PC-3 (cell line): ENCODE measurements around the gene NBAS. TPM values are rescaled to one million over a fixed set of nuclear protein-coding genes. Genes with fewer than 3 reads are reported as not detected.

Experiments
- ATAC-seq: fragments of 200-7000 bp; cut with Tn5 transposase; 2 replicates; pipeline ENCODE4 v1.9.1; 2020; ENCODE audit warnings: mild to moderate bottlenecking, moderate library complexity
- BruUV-seq: library from RNA; stranded (reverse); fragments of 400-500 nt; replicated peaks from 2 replicates; lab custom pipeline; 2021; lab: Mats Ljungman, UMichigan
- CTCF ChIA-PET: fragments of 300-600 bp; sonication (Branson Sonifier 250); formaldehyde crosslinking; loops from one replicate; lab custom pipeline; 2022; ENCODE audit warnings: antibody characterized with exemption; lab: Charles Lee
- POLR2A ChIA-PET: fragments of 300-600 bp; sonication (Branson Sonifier 250); formaldehyde crosslinking; loops from one replicate; lab custom pipeline; 2022; ENCODE audit warnings: antibody characterized with exemption; ENCODE audit not compliant: unreplicated experiment; lab: Charles Lee
- DNase-seq: peaks from one replicate; pipeline ENCODE4 v3.0.0-alpha.2; 2015
- H2AFZ ChIP-seq: fragments of 300-600 bp; sonication (generic); 2 replicates; pipeline ENCODE4 v1.6.0; 2016; ENCODE audit warnings: antibody characterized with exemption, low read length
- H3F3A ChIP-seq: fragments of 300-600 bp; sonication (generic); one replicate; pipeline ENCODE4 v1.6.0; 2017; ENCODE audit warnings: antibody characterized with exemption, low read length, control low read depth, mild to moderate bottlenecking; ENCODE audit not compliant: unreplicated experiment
- H3K27ac ChIP-seq: fragments of 300-600 bp; sonication (generic); 2 replicates; pipeline ENCODE4 v1.5.1; 2016; ENCODE audit warnings: mild to moderate bottlenecking, low read length
- H3K27me3 ChIP-seq: fragments of 300-600 bp; sonication (generic); 2 replicates; pipeline ENCODE4 v1.6.1; 2016; ENCODE audit warnings: low read length, mixed read lengths
- H3K36me3 ChIP-seq: fragments of 300-600 bp; sonication (generic); 2 replicates; pipeline ENCODE4 v1.6.1; 2016; ENCODE audit warnings: low read depth, mixed run types, low read length, mixed read lengths
- H3K4me1 ChIP-seq: fragments of 300-600 bp; sonication (generic); 2 replicates; pipeline ENCODE4 v1.5.1; 2016; ENCODE audit warnings: low read length; ENCODE audit not compliant: insufficient read depth
- H3K4me2 ChIP-seq: fragments of 300-600 bp; sonication (generic); 2 replicates; pipeline ENCODE4 v1.6.0; 2016; ENCODE audit warnings: low read length
- H3K4me3 ChIP-seq: fragments of 300-600 bp; sonication (generic); 2 replicates; pipeline ENCODE4 v1.5.1; 2016; ENCODE audit warnings: mild to moderate bottlenecking, low read length, mixed read lengths
- H3K79me2 ChIP-seq: fragments of 300-600 bp; sonication (generic); 2 replicates; pipeline ENCODE4 v1.6.1; 2017; ENCODE audit warnings: low read length, mixed read lengths
- H3K9ac ChIP-seq: fragments of 300-600 bp; sonication (generic); 2 replicates; pipeline ENCODE4 v1.6.0; 2016; ENCODE audit warnings: mild to moderate bottlenecking, low read length
- H3K9me2 ChIP-seq: fragments of 300-600 bp; sonication (generic); replicated peaks from 2 replicates; pipeline ENCODE4 v1.6.1; 2016; ENCODE audit warnings: mixed run types, low read length, mixed read lengths
- H3K9me3 ChIP-seq: fragments of 300-600 bp; sonication (generic); 2 replicates; pipeline ENCODE4 v1.6.1; 2016; ENCODE audit warnings: low read length, mixed read lengths
- H4K20me1 ChIP-seq: fragments of 300-600 bp; sonication (generic); 2 replicates; pipeline ENCODE4 v1.6.1; 2016; ENCODE audit warnings: low read length, mixed read lengths
- EZH2 ChIP-seq: fragments of 300-600 bp; sonication (generic); IDR thresholded peaks from one replicate; pipeline ENCODE4 v1.6.1; 2017; ENCODE audit warnings: antibody characterized with exemption, mild to moderate bottlenecking, low read length; ENCODE audit not compliant: unreplicated experiment
- EZH2phosphoT487 ChIP-seq: fragments of 300-600 bp; sonication (generic); IDR thresholded peaks from 2 replicates; pipeline ENCODE4 v1.6.1; 2018; ENCODE audit warnings: mild to moderate bottlenecking, antibody characterized with exemption, low read length, borderline replicate concordance
- intact Hi-C: fragments of 100-400 bp; cut with micrococcal nuclease; formaldehyde crosslinking; loops from 2 replicates; pipeline ENCODE4 v1.9.0; 2023
- total RNA-seq: library from RNA; depleted of rRNA; stranded (reverse); fragments of >200 nt; gene quantifications from 2 replicates; pipeline ENCODE4 v1.2.3, GENCODE V29; 2014
- TF ChIP-seq, protein P1 (sequence below): fragments of 300-600 bp; sonication (generic); conservative IDR thresholded peaks from 2 replicates; pipeline ENCODE4 v1.5.1; 2017; ENCODE audit warnings: antibody characterized with exemption, low read depth, mild to moderate bottlenecking, low read length

The NBAS gene
- total RNA-seq, 1 experiment from 2014 or later: 37.2 TPM

DNA sequence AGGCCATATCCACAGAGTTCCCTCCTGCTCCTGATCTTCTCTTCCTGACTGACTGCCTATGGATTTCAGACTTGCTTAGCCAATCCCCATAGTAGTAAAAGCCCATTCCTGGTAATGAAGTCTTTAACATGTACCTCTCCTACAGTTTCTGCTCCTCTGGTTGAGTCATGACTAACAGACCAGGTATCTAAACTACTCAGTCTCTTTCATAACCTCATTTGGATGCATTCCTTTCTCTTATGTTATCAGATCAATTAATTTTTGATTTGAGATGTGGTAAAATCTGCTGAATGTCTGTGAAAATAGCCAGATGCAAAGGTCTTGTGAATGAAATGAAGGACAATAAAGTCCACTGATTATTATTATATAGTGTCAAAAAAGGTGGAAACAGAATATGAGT, 198.0 kb downstream of the NBAS start:
- no peaks in the 10 kb centered on the region for H3K9me2 ChIP-seq
- POLR2A ChIA-PET: no interaction called here
- no TSS peak for BruUV-seq
- peaks cover 35% of the 10 kb centered on the region for H3K4me1 ChIP-seq
- no peaks in the 10 kb centered on the region for H4K20me1 ChIP-seq
- no peaks in the 10 kb centered on the region for H3K27me3 ChIP-seq
- ATAC-seq (no peak), DNase-seq (peak; percentile 57)
- H3K79me2 ChIP-seq: no peaks in the 10 kb centered on the region
- intact Hi-C loops: no loop called here
- no peaks in the 10 kb centered on the region for H3K9me3 ChIP-seq
- H3K9ac ChIP-seq: no peak overlapping the region
- CTCF ChIA-PET: no interaction called here
- no peak overlapping the region for H3K27ac ChIP-seq
- TF ChIP-seq EZH2: no peak
- no peak for TF ChIP-seq EZH2phosphoT487
- TF ChIP-seq, protein P1, sequence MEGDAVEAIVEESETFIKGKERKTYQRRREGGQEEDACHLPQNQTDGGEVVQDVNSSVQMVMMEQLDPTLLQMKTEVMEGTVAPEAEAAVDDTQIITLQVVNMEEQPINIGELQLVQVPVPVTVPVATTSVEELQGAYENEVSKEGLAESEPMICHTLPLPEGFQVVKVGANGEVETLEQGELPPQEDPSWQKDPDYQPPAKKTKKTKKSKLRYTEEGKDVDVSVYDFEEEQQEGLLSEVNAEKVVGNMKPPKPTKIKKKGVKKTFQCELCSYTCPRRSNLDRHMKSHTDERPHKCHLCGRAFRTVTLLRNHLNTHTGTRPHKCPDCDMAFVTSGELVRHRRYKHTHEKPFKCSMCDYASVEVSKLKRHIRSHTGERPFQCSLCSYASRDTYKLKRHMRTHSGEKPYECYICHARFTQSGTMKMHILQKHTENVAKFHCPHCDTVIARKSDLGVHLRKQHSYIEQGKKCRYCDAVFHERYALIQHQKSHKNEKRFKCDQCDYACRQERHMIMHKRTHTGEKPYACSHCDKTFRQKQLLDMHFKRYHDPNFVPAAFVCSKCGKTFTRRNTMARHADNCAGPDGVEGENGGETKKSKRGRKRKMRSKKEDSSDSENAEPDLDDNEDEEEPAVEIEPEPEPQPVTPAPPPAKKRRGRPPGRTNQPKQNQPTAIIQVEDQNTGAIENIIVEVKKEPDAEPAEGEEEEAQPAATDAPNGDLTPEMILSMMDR: no peak
- peaks cover 10% of the 10 kb centered on the region for H3F3A ChIP-seq
- no peak overlapping the region for H3K4me3 ChIP-seq
- H2AFZ ChIP-seq: no peak overlapping the region
- H3K36me3 ChIP-seq: no peaks in the 10 kb centered on the region
- H3K4me2 ChIP-seq: peak overlapping the region; percentile 8; the same call in 1 of the 2 replicates

DNA sequence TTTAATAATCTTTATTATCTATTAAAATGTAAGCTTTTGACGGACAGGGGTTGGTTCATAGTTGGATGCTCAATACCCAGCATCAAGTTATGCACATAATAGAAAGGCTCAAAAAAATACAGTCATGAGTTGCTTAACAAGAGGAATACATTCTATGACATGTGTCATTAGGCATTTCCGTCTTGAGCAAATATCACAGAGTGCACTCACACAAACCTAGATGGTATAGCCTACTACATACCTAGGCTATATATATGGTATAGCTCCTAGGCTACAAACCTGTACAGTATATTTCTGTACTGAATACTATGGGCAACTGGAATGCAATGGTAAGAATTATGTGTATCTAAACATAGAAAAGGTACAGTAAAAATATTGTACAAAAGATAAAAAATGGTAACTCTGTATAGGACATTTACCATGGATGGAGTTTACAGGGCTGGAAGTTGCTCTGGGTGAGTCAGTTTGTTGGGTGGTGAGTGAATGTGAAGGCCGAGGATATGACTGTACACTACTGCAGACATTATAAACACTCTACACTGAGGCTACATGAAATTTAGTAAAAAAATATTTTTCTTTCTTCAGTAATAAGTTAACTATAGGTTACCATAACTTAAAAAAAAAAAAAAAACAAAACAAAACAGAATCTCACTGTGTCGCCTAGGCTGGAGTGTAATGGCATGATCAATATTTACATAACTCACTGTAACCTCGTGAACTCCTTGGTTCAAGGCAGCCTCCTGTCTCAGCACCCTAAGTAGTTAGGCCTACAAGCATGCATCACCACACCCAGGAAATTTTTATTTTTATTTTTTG, 201.2 kb downstream of the NBAS start:
- Histone ChIP-seq H2AFZ (no peak overlapping the region), H4K20me1 (no peaks in the 10 kb centered on the region), H3F3A (peaks cover 10% of the 10 kb centered on the region), H3K9me3 (no peaks in the 10 kb centered on the region), H3K36me3 (0 out of 2 replicates have a peak, but pooled peaks cover 5% of the 10 kb centered on the region), H3K27me3 (no peaks in the 10 kb centered on the region), H3K79me2 (no peaks in the 10 kb centered on the region), H3K9me2 (no peaks in the 10 kb centered on the region), H3K27ac (peak overlapping the region; percentile 82), H3K4me2 (peak overlapping the region; percentile 70), H3K4me1 (peaks cover 35% of the 10 kb centered on the region), H3K4me3 (no peak overlapping the region), H3K9ac (peak overlapping the region; percentile 33)
- intact Hi-C loops: no loop called here
- CTCF ChIA-PET: no interaction called here
- peak; percentile 84 for DNase-seq
- ATAC-seq: peak; percentile 98
- no TSS peak for BruUV-seq
- TF ChIP-seq EZH2phosphoT487 (no peak), EZH2 (no peak)
- TF ChIP-seq, protein P1: no peak
- POLR2A ChIA-PET: no interaction called here

DNA sequence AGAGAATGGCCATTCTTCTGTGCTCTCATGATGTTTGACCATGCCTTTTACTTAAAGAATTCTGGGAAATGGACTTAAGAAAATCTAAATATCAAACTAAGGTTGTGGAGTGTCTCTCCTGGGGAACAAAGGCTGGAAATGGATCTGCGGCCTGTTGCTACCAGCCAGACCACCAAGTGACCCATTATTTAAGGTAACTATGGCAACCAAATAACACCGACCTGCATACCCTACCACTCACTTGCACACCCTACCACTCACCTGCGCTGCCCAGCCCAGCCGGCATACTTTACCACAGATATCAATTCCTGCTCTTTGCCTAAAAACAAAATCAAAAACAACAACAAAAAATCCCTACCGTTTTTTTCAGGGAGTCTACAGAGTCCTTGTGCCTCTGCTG, 203.2 kb downstream of the NBAS start:
- ATAC-seq (no peak), DNase-seq (no peak)
- Histone ChIP-seq H3K4me1 (peaks cover 28% of the 10 kb centered on the region), H3F3A (peaks cover 10% of the 10 kb centered on the region), H3K4me2 (no peak overlapping the region), H3K9ac (no peak overlapping the region), H3K36me3 (0 out of 2 replicates have a peak, but pooled peaks cover 5% of the 10 kb centered on the region), H3K4me3 (no peak overlapping the region), H3K27me3 (no peaks in the 10 kb centered on the region), H3K27ac (no peak overlapping the region), H2AFZ (no peak overlapping the region), H3K9me3 (no peaks in the 10 kb centered on the region), H4K20me1 (no peaks in the 10 kb centered on the region), H3K9me2 (no peaks in the 10 kb centered on the region), H3K79me2 (no peaks in the 10 kb centered on the region)
- ChIA-PET CTCF (no interaction called here), POLR2A (no interaction called here)
- intact Hi-C loops: no loop called here
- no TSS peak for BruUV-seq
- TF ChIP-seq EZH2: no peak
- TF ChIP-seq, protein P1: no peak
- TF ChIP-seq EZH2phosphoT487: no peak
